T-helper 9 cell (primary cell): ENCODE measurements around the gene NAT10.

Source experiments
- DNase-seq: peaks from one replicate; pipeline ENCODE4 v3.0.0-alpha.2; 2020

Gene NAT10

DNA sequence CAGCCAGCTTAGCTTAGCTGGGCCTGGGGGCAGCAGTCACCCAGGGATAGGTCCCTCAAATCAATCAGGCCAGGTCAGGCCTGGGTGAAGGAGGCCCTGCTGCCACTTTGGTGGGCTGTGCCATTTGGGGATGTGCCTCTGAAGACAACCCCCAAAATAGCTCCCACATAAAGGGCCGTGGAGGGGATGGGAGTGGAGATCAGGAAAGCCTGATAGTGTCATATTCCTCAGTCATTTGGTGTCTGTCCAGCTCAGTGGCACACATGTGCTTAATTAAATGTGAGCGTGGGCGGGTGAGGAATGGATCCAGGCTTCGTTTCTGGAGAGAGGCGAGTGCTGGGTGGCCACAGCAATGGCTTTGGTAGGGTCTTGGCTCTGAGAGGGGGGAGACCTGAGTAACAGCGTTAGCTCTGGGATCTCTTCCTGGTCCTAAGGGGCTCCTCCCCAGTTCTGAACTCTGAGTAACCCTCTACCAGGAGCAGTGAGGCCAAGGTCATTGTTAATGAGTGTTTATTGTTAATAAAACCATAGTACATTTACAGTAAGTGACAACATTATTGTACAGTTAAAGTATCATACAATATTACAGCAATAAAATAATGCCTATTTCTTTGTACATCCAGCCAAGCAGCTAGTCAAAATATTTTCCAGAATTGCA lies 45.2 kb downstream of the NAT10 start:
- no peak for DNase-seq

DNA sequence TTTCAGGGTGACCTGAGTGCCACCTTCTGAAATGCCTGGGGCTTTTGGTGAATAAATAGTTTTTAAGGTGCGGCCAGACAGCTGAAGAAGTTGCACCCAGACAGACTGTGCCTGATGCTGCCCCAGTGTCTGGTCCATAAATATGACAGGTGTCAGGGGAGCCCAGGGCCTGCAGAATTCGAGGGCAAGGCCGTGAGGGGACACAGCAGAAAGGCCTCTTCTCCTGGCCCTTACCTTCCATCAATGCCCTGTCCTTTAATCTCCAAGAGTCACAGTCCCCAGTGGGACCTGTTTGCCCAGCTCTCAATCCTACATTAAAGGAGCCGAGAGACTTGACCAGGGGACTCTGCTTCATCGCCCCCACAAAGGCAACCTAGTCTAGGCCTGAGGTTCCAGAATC lies 45.7 kb downstream of the NAT10 start:
- DNase-seq = no peak

DNA sequence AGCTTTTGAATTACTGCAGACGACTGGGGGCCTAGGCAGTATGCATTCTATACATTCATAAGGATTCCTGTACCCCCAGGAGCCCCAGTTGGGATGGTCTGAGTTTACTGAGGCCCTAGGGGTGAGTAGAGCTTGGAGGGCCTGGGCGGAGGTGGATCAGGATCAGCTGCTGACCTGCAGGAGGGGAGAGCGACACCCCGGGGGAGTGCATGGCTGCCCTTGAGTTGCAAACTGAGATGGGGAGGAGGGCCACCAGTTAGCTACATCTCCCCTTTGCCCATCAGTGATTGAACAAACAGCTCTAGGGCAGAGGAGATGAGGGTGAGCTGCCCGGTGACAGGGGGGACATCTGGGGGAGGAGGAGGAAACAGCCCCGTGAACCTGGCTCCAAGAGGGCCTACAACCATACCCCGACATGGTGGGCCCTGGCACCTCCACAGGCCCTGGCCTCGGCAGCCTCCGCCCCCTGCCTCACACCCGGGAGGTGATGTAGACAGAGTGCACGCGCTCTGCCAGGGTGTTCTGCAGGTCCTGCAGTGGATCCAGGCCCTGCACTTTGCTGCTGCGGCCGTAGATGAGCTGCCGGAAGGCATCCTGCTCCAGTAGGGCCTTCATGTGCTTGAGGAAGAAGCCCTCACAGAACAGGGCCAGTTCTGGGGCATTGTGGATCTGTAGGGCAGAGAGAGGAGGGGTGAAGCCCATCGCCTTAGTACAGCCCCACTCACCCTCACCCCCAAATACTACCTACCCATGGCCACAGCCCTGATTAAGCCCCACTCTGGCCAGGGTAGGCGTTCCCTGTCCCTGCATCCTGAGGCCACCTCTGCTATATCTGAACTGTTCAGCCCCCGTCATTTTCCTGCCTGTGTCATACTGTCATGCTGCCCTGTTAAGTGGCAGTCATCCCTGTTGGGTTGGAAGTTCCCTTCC lies 46.8 kb downstream of the NAT10 start:
- no peak for DNase-seq

DNA sequence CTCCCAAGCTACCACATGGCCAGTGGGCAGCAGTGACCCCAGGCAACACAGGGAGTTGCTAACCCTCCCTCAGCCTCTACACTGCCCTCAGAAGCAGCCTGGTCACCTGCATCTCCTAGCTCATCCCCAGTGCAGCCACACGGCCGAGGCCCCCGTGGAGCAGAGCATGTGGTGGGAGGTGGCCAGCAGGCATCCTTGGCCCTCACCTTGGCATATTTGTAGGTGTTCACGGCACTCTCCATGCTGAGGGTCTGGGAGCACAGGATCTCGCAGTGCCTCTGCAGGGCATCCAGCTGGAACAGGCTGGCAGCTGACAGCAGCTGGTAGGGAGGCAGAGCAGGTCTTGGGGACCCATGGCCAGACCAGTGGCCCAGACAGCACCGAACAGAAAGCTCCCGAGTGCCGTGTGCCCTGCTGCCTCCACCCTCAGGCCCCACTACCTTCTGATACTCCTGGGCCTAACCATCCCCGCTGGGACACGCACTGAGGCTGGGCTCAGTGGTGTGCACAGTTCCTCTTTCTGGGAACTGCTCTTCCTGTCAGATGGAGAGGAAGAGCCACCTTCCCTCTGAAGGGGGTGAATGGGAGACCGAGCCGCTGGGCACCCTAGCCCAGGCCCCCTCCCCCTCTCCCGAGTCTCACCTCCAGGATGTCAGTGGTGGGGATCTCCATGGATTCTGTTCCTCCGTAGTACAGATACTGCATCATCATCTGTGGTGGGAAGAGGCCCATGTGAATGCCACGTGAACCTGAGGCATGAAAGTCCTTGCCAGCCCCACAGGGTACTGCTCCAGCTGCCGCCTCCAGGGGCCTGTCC lies 48.8 kb downstream of the NAT10 start:
- DNase-seq = no peak

DNA sequence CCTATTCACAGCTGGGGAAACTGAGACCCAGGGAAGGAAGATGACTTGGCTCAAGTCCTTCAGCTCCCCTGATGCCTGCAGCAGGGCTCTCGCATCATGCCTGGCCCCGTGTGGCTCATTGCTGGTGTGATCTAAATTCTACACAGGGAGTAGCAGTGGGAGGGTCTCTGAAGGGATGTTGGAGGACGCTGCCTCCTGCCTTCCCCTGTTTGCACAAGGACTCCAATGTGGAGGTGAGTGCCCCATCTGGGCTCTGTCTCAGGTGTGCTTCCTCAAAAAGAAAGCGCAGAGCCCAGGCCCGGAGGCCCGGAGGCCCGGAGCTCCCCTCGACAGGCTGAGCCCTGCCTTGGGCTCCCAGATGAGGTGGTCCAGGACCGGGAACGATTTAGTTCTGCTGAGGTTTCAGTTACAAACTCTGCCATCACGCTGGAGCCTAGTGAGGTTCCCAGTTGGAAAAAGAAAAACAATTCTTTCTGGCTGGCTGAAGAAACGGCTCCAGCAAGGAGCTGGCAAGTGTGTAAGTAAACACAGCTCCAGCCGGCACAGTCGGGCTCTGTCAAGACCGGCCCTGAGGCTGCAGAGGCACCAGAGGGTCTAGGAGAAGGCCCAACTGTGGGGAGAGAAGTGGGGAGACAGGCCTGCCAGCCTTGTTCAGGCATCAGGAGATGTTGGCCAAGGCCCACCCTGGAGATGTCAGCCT lies 49.8 kb downstream of the NAT10 start:
- no peak for DNase-seq

DNA sequence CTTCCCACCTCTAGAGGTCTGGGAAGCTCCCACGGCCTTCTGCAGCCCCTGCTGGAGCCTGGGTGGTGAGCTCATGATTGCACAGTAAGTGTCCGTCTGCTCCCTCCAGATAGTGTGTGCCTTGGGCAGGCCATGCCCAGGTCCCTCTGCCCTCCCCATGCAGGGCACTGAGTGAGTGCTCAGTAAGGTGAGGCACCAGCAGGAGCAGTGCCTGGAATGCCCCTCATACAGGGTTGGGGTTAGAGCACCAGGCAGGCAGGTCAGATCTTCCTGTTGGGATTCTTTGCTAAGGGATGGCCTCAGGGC lies 50.3 kb downstream of the NAT10 start:
- no peak for DNase-seq

DNA sequence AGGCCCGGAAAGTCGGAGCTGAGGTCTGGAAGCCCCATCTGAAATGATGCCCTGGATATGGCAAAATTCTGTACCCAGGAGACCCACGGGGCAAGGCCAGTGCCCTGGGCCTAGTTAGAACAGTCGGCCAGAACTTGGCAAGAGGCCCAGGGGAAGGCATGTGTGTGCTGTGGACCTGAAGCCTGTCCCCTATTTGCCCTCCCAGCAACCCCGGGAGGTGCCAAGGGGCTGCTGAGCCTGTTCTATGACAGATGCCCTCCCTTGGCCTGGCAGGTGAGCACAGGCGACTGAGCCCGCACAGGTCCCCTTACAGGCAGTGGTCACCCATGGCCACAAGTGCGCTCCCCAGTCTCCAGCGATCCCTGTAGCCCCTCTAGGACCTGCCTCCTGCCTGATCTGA lies 51.7 kb downstream of the NAT10 start:
- DNase-seq = no peak

DNA sequence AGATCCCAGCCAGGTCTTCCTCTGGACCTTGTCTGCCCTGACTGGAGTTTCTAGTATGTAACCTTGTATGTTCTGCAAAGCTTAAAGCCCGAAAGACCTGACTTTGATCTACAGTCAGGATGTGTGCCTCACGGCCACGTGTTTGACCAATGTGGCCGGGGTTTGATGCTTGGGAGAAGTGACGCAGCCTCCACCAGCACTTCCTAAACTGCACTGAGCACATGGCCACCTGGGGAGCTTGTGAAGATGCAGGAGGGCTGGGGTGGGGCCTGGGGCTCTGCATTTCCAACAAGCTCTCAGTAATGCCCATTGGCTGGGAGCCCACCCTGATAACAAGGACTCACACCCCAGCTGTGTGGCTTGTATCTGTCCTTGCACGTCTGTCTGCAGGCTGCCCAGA lies 53.2 kb downstream of the NAT10 start:
- no peak for DNase-seq

DNA sequence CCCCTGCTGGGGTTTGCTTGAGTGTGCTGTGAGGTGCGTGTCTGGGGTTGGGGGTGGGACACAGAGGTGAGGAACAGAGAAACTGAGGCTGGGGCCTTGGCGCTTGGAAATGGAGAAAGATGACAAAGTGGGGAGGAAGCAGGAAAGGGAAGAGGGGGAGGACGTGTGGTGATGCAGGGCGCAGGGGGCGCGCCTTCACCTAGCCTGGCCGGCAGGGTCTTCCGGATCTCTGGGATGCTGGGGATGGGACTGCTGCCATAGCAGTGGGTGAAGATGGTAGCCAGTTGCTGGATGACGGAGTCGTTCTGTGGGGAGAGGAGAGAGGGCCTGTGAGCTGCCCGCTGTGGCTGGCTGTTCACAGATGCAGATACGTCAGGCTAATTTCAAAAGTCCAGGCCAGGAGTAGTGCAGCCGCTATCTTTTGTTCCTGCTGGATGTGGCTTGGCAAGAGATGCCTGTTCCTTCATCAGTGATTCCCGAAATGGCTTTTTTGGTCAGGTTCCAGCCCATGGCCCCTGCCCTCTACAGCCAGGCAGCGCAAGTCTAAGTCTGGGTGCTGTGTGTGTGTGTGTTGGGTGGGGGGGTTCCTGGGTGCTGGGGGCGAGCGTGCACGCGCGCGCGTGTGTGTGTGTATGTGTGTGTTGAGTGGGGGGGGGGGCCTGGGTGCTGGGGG lies 54.8 kb downstream of the NAT10 start:
- no peak for DNase-seq

DNA sequence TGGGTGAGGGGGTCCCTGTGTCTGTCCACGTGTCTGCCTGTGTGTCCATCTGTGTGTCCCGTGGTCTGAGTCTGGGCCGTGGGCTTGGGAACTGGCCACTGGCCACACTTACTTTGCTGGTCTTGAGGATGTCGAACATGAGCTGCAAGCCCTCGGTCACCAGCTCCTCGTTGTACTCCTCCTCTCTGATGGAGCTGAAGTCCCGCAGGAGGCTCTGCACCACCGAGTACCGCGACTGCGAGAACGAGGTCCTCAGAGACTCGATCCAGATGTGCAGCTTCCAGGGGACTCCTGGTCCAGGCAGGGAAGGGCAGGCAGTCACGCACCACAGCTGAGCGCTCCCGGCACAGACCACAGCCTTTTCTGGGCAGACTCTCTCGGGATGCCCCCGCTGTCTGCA lies 55.4 kb downstream of the NAT10 start:
- DNase-seq = no peak

DNA sequence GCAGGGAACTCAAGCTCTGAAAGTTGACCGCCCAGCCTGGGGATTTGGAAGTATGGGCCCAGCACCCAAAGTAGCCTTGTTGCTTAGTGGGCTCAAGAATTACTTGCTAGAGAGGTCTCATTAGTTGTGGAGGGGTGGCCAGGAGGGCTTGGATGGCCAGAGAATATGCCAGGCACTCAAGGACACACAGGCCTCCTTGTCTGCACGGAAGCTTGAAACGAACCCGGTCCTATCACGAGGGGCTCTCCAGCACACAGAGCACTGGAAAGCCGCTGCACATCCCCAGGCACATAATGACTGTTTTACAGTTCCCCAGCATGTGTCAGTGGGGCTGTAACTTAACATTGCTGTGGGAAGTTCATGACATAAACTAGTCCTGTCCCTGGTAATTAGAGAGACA lies 55.9 kb downstream of the NAT10 start:
- DNase-seq = no peak

DNA sequence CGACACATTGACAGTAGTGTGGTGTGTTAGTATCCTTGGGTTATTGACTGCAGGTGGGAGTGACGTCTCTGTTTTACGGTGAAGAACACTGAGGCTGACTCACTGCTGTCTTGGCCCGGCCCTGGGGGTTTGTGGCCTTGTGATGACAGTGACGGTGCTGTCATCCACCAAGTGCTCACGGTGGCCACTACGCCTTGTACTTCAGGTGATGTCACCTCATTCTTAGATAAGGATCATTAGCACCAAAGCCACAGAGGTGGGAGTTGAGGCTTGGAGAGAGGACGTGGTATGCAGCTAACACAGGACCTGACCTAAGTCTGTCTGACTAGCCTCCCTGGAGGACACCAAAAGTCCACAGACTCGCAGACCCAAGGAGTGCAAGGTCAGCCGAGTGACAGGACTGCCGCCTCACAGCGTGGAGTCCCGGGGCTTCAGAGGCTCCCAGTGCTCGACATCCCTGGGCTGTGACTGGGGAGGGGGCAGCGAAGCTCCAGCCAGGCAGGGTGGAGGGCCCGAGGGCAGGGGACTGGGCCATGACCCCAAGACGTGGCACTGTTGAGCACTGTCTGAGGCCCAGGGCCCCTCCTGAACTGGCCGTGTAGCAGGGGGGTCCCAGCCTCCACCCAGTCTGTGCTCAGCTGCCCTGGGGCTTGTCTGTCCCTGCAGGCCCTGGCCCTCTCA lies 56.5 kb downstream of the NAT10 start:
- DNase-seq = no peak

DNA sequence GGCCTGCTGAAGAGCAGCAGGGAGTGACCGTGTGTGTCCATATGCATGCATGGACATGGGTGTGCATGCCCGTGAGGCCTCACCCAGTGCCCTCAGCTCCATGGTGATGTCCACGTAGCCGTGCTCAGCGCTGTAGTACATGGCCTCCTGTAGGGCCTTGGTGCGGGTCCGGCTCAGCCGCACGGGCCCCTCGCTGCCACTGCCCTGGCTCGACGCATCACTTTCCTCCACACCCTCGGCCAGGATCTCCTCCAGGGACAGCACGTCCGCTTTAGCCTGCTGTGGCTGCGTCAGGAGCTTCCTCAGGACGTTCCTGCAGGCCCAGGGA lies 57.0 kb downstream of the NAT10 start:
- no peak for DNase-seq

DNA sequence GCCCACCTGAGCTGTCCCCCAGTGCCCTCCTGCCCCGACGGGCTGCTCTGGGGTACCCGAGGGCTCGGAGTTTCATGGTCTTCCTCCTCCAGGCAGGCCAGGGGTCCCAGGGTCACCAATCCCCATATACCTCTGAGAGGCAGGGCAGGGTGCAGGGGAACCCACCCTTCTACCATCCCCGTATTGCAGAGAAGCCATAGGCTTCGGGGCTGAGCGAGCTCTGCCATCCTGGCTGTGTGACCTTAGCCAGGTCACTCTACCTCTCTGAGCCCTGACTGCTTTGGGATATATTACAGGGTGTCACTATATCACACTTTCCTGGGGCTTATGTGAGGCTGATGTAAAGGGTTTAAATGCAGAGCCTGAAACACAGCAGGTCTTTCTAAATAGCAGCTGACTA lies 57.4 kb downstream of the NAT10 start:
- DNase-seq = no peak

DNA sequence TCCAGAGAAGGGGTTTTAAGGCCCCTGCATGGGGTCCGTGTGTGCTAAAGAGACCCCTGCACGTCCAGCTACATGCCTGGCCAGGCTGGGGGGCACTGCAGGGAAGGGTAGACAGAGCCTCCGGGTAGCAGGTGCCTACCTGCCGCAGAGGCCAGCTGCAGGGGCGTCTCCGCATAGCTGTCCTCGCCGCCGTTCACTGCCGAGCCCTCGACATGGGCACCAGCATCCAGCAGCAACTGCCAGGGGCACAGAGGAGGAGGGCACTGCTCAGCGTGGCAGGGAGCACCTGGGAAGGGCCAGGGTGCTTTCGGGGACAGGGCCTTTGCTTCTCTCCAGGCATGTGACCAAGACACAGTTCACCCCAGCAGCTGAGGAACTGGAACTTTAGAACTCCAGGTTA lies 59.7 kb downstream of the NAT10 start:
- DNase-seq = no peak

DNA sequence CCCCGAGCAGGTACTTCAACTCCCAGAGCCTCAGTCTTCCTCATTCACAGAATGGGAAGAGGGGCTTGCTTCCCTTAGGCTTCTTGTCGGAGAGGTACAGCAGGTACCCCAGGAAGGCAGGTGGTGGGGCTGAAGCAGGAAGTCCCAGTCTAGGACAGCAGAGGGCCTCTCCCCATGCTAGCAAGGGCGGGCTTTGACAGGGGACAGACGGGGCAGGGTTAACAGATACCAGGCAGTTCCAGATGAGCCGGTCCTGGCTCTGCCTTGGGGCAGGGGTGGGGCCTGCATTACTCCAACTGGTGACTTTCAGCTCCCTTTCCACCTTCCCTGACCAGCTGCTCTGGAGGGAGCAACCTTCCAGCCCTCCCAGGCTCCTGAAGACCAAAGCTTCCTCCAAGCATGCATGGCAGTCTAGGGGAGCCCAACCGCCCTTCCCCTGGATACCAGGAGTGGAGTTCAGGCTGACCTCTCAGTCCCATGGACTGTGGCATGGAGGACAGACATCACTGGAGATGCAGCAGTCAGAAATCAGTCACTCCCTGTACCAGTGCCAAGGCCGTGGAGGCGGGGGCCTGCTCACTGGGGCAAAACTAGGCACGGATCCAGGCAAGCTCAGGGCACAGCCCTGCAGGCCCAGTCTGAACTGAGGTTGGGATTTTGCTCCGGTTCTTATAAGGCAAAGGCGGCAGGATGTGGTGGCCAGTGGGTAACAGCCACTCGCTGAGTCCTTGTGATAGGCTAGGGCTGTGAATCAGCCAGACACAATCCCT lies 60.5 kb downstream of the NAT10 start:
- DNase-seq = no peak

DNA sequence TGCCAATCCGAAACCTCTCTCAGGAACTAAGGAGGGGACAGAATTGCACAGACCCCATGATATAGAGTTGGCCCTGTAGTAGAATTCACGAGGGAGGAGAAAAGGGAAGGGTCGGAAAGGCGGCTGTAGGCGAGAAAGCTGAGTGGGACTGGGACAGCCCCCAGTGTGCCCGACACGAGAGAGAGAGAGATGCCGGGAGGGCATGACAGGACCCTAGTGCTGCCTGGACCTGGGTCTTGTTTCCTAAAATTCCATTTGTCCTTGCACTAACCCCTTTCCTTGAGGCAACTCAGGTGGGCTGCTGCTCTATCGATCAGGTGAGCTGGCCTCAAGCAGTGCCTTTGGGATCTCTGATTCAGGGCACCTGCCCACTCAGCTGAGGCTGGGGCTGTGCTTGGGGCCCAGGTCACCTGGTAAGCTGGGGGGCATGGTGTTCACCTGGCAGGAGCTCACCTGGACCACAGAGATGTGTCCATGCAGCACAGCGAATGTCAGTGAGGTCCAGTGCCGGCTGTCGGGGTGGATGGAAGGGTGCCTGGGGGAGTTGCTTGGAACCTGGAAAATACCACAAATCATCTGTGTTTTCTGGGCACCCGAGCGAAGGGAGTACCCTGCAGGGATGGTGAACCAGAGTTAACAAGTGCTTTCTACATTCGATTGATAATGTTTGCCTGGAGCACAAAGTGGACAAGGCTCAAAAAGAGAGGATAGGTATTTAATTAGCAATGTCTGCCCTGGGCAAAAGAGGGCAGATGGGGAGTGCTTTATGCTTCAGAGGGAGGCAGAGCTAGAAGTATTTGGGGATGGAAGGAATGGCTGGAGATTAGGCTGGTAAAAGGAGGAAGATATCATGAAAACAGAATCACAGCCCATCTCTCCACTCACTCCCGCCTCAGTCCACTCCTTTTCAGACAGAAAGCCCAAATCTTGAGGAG lies 61.6 kb downstream of the NAT10 start:
- DNase-seq = no peak

DNA sequence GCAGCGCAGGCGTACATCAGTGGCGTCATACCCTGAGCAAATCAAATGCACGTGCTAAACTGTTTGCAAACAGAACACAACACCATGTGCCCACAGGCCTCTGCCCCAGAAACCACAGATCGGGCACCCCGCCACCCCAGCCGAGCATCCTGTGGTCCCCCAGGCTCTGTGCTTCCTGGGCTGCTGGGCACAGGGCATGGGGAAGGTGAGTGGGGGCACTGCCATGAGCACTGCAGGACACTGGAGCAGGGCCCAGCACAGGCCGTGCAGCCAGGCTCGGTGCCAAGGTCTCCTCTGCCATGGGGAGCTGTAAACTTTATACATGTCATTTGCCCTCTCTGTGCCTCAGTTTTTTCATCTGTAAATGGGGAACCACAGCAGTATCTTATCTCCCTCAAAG lies 62.5 kb downstream of the NAT10 start:
- DNase-seq = no peak

DNA sequence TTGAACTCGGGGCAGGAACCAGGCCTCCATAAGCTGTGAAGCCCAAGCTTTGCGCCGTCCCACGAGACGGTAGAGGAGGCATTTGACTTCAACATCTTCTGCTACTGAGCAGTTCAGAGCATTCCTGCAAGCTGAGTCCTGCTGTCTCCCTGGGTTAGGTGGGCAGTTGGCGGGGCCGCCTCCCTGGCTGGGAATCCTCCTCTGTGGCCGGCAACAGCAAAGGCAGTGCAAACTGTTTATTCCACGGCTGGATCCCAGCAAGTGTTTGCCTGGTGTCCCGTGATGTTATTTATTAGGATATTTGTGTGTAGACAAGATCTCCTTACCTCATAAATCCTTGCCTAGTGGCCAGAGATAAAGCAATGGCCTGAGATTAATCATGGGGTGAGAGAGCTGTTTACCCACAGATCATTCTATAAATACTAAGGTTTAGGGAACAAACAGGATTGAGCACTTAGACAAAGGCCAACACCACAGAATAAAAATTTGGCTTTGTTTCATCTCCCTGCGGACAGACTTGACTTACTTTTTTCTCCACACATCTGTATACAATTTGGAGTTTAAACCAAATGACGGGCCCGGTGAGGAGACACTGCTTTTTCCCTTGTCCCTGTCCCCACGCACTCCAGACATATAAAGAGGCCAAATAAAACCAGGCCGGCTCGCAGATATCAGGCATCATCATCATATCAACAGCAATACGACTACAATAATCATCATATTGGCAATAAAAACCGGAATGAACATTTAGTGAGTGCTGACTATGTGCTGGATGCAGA lies 63.4 kb downstream of the NAT10 start:
- no peak for DNase-seq
